HCT116 (cell line): ENCODE measurements around the gene COQ8B. TPM values are rescaled to one million over a fixed set of nuclear protein-coding genes. Genes with fewer than 3 reads are reported as not detected.

Source experiments
- ATAC-seq: fragments of 200-7000 bp; cut with Tn5 transposase; 2 replicates; pipeline ENCODE4 v1.9.1; 2020; ENCODE audit warnings: mild to moderate bottlenecking, moderate library complexity
- BruUV-seq: library from RNA; stranded (reverse); fragments of 400-500 nt; replicated peaks from 2 replicates; lab custom pipeline; 2021; lab: Mats Ljungman, UMichigan
- CTCF ChIA-PET: fragments of 300-600 bp; sonication (Branson Sonifier 250); formaldehyde crosslinking; loops from one replicate; lab custom pipeline; 2021; ENCODE audit warnings: antibody characterized with exemption; lab: Charles Lee
- POLR2A ChIA-PET: fragments of 300-600, 350-600 bp; sonication (Branson Sonifier 250); formaldehyde crosslinking; loops from one replicate; lab custom pipeline; 2021; ENCODE audit warnings: antibody characterized with exemption; lab: Charles Lee
- RAD21 ChIA-PET, 2 experiments: fragments of 300-600 bp; sonication (Branson Sonifier 250); formaldehyde crosslinking; loops; one replicate each; lab custom pipeline; 2023; ENCODE audit warnings: low total read pairs in 2 of 2; ENCODE audit not compliant: uncharacterized antibody in 2 of 2, unreplicated experiment in 2 of 2, low non-redundant PET in 1 of 2; lab: Charles Lee
- DNase-seq: peaks from one replicate; pipeline ENCODE4 v3.0.0-alpha.2; 2010; ENCODE audit warnings: low read depth, low spot score
- H2AFZ ChIP-seq: fragments of 200-600 bp; shearing (Covaris generic), sonication (generic); 2 replicates; pipeline ENCODE4 v1.6.1; 2017; ENCODE audit warnings: low read depth, mixed run types, mixed read lengths, antibody characterized with exemption, low read length; ENCODE audit not compliant: poor library complexity, severe bottlenecking
- H3K27ac ChIP-seq: 2 replicates; pipeline ENCODE4 v1.5.1; 2012; ENCODE audit warnings: low read depth, low read length
- H3K27me3 ChIP-seq: fragments of 200-600 bp; sonication (generic); 2 replicates; pipeline ENCODE4 v1.6.1; 2016; ENCODE audit warnings: mixed run types, low read length, mixed read lengths; ENCODE audit not compliant: insufficient read depth
- H3K36me3 ChIP-seq, 2 experiments: fragments of 200-500 bp in 1 of 2; fragments of 200-600 bp in 1 of 2; sonication (Bioruptor generic) in 1 of 2; sonication (generic) in 1 of 2; 2 replicates each; pipeline versions ENCODE4 v1.5.1 to v1.6.1; 2014 to 2016; ENCODE audit warnings: low read length in 2 of 2, inconsistent platforms in 1 of 2, mixed read lengths in 1 of 2, mixed run types in 1 of 2; ENCODE audit not compliant: insufficient read depth in 2 of 2, control insufficient read depth in 1 of 2
- H3K4me1 ChIP-seq, 2 experiments: fragments of 200-600 bp in 1 of 2; sonication (generic) in 1 of 2; 2 replicates each; pipeline versions ENCODE4 v1.5.1 to v1.6.1; 2012 to 2017; ENCODE audit warnings: low read length in 2 of 2, inconsistent platforms in 1 of 2, mild to moderate bottlenecking in 1 of 2, mixed read lengths in 1 of 2, mixed run types in 1 of 2, moderate library complexity in 1 of 2; ENCODE audit not compliant: insufficient read depth in 2 of 2, control insufficient read depth in 1 of 2
- H3K4me2 ChIP-seq: fragments of 200-600 bp; sonication (generic); 2 replicates; pipeline ENCODE4 v1.6.1; 2017; ENCODE audit warnings: mixed run types, low read length, mixed read lengths
- H3K4me3 ChIP-seq, 2 experiments: fragments of 200-600 bp in 1 of 2; sonication (generic) in 1 of 2; replicated peaks in 1 of 2; 2 replicates each; pipeline ENCODE4 v1.5.1; 2011 to 2016; ENCODE audit warnings: low read length in 2 of 2, control low read depth in 1 of 2, low read depth in 1 of 2, mild to moderate bottlenecking in 1 of 2, mixed read lengths in 1 of 2, mixed run types in 1 of 2
- H3K79me2 ChIP-seq: fragments of 200-600 bp; sonication (generic); 2 replicates; pipeline ENCODE4 v1.6.1; 2017; ENCODE audit warnings: mild to moderate bottlenecking, mixed run types, low read length, moderate library complexity, mixed read lengths; ENCODE audit not compliant: insufficient read depth
- H3K9ac ChIP-seq: fragments of 200-600 bp; sonication (generic); 2 replicates; pipeline ENCODE4 v1.6.1; 2016; ENCODE audit warnings: low read length, mixed read lengths
- H3K9me2 ChIP-seq: fragments of 200-600 bp; sonication (generic), shearing (Covaris generic); 2 replicates; pipeline ENCODE4 v1.6.1; 2017; ENCODE audit warnings: mixed run types, mild to moderate bottlenecking, moderate library complexity; ENCODE audit not compliant: insufficient read depth
- H3K9me3 ChIP-seq, 2 experiments: fragments of 200-500 bp in 1 of 2; fragments of 200-600 bp in 1 of 2; sonication (Bioruptor generic) in 1 of 2; sonication (generic) in 1 of 2; 2 replicates each; pipeline ENCODE4 v1.6.1; 2014 to 2017; ENCODE audit warnings: low read length in 2 of 2, mixed read lengths in 2 of 2, inconsistent platforms in 1 of 2, low read depth in 1 of 2, mild to moderate bottlenecking in 1 of 2, mixed run types in 1 of 2, moderate library complexity in 1 of 2; ENCODE audit not compliant: control insufficient read depth in 1 of 2, insufficient read depth in 1 of 2
- H4K20me1 ChIP-seq: fragments of 200-600 bp; sonication (generic), shearing (Covaris generic); 2 replicates; pipeline ENCODE4 v1.6.1; 2017; ENCODE audit warnings: mixed run types, mild to moderate bottlenecking, moderate library complexity; ENCODE audit not compliant: insufficient read depth
- ELF1 ChIP-seq: IDR thresholded peaks from 2 replicates; pipeline ENCODE4 v1.6.1; 2012; ENCODE audit warnings: low read depth, borderline replicate concordance
- EZH2phosphoT487 ChIP-seq: fragments of 200-600 bp; IDR thresholded peaks from 2 replicates; pipeline ENCODE4 v1.6.1; 2018; ENCODE audit warnings: antibody characterized with exemption, borderline replicate concordance
- FOSL1 ChIP-seq: IDR thresholded peaks from 2 replicates; pipeline ENCODE4 v1.6.1; 2012; ENCODE audit warnings: low read depth
- MAX ChIP-seq: IDR thresholded peaks from 2 replicates; pipeline ENCODE4 v1.6.1; 2012
- POLR2AphosphoS5 ChIP-seq: IDR thresholded peaks from 2 replicates; pipeline ENCODE4 v1.6.1; 2011; ENCODE audit warnings: mild to moderate bottlenecking, low read depth, low read length, moderate library complexity
- RAD21 ChIP-seq: IDR thresholded peaks from 2 replicates; pipeline ENCODE4 v1.6.1; 2012; ENCODE audit warnings: low read depth, mild to moderate bottlenecking
- SIN3A ChIP-seq: IDR thresholded peaks from 2 replicates; pipeline ENCODE4 v1.6.1; 2012; ENCODE audit warnings: low read depth
- SP1 ChIP-seq: IDR thresholded peaks from 2 replicates; pipeline ENCODE4 v1.6.1; 2012; ENCODE audit warnings: low read depth
- ZBTB33 ChIP-seq: IDR thresholded peaks from 2 replicates; pipeline ENCODE4 v1.6.1; 2011; ENCODE audit warnings: mild to moderate bottlenecking, low read length, moderate library complexity; ENCODE audit not compliant: insufficient replicate concordance; ENCODE audit errors: extremely low read depth
- ZNF274 ChIP-seq: fragments of 200-500 bp; sonication (Bioruptor generic); IDR thresholded peaks from 2 replicates; pipeline ENCODE4 v1.6.1; 2014; ENCODE audit warnings: mild to moderate bottlenecking, low read depth, low read length, inconsistent platforms
- intact Hi-C: fragments of 100-400 bp; cut with micrococcal nuclease; formaldehyde crosslinking; loops from 2 replicates; pipeline ENCODE4 v1.10.0; 2022
- total RNA-seq: library from RNA; stranded (reverse); gene quantifications from one replicate; pipeline ENCODE4 v1.2.1, GENCODE V29; 2021; ENCODE audit not compliant: unreplicated experiment

Gene COQ8B
- total RNA-seq, 1 experiment from 2014 or later: 47.1 TPM

- H3K9ac ChIP-seq: peak overlapping the region; percentile 95
- no peak for TF ChIP-seq RAD21
- no peak for TF ChIP-seq ZNF274
- peak; percentile 67 for TF ChIP-seq SIN3A
- TF ChIP-seq SP1: peak; percentile 89
- TF ChIP-seq FOSL1: no peak; the same call in 1 of the 2 replicates
- TF ChIP-seq MAX: peak; percentile 90
- no peak for TF ChIP-seq EZH2phosphoT487
- peak; percentile 34 for TF ChIP-seq ZBTB33
- peak; percentile 60 for TF ChIP-seq POLR2AphosphoS5
- no peak for TF ChIP-seq ELF1
- H3K79me2 ChIP-seq: peaks cover 66% of the 10 kb centered on the region
- ChIA-PET CTCF (no interaction called here), POLR2A (interaction anchor here (0.7 kb wide), 1 partner anchor 32 kb away, joined by 3 read pairs; the partner anchor contains the start of genes ACTMAP and SNRPA), RAD21 (no interaction called here)
- H3K27me3 ChIP-seq: no peaks in the 10 kb centered on the region
- intact Hi-C loops: loop anchor here (5.0 kb wide), 1 partner anchor 78 kb away; the partner anchor contains the start of gene EGLN2
- ATAC-seq: peak; percentile 41
- peak overlapping the region; percentile 92 for H3K27ac ChIP-seq
- H3K9me3 ChIP-seq: no peaks in the 10 kb centered on the region
- no TSS peak for BruUV-seq
- H2AFZ ChIP-seq: no peak overlapping the region
- peak overlapping the region; percentile 97 for H3K4me2 ChIP-seq
- peaks cover 13 to 67% of the 10 kb centered on the region in 2 experiments for H3K4me1 ChIP-seq
- no peaks in the 10 kb centered on the region for H4K20me1 ChIP-seq
- peaks cover 0 to 12% of the 10 kb centered on the region in 2 experiments; a peak in 2 of 4 replicates for H3K36me3 ChIP-seq
- H3K4me3 ChIP-seq: peak overlapping the region; percentile 63 to 84
- no peaks in the 10 kb centered on the region for H3K9me2 ChIP-seq
- peak; percentile 59 for DNase-seq
Measured at GRCh38 chr19:40718774-40719391, 2.2 kb upstream of the COQ8B start.
